Omental fat pad (tissue), 4 donors: ENCODE measurements around the gene CALML5. TPM values are rescaled to one million over a fixed set of nuclear protein-coding genes. Genes with fewer than 3 reads are reported as not detected.

ENCODE experiments used
- ATAC-seq: fragments of 150-250 bp; one replicate; pipeline ENCODE4 v1.9.1; 2016; ENCODE audit warnings: mild to moderate bottlenecking, moderate library complexity; ENCODE audit not compliant: low FRiP score
- DNase-seq: peaks from one replicate; pipeline ENCODE4 v3.0.0-alpha.2; 2019; ENCODE audit warnings: low spot score
- CTCF ChIP-seq, 3 donors: fragments of 450-650 bp; IDR thresholded peaks; one replicate each; pipeline ENCODE4 v1.5.1; 2016 to 2017; ENCODE audit warnings: antibody characterized with exemption in 3 of 3, mild to moderate bottlenecking in 3 of 3, moderate library complexity in 2 of 3
- total RNA-seq, 4 donors: library from RNA; depleted of rRNA; stranded (reverse); fragments of >200 nt; gene quantifications; one replicate each; pipeline ENCODE4 v1.1.0, GENCODE V29; 2016

Gene CALML5
- total RNA-seq, 4 donors from 2014 or later = not detected

DNA sequence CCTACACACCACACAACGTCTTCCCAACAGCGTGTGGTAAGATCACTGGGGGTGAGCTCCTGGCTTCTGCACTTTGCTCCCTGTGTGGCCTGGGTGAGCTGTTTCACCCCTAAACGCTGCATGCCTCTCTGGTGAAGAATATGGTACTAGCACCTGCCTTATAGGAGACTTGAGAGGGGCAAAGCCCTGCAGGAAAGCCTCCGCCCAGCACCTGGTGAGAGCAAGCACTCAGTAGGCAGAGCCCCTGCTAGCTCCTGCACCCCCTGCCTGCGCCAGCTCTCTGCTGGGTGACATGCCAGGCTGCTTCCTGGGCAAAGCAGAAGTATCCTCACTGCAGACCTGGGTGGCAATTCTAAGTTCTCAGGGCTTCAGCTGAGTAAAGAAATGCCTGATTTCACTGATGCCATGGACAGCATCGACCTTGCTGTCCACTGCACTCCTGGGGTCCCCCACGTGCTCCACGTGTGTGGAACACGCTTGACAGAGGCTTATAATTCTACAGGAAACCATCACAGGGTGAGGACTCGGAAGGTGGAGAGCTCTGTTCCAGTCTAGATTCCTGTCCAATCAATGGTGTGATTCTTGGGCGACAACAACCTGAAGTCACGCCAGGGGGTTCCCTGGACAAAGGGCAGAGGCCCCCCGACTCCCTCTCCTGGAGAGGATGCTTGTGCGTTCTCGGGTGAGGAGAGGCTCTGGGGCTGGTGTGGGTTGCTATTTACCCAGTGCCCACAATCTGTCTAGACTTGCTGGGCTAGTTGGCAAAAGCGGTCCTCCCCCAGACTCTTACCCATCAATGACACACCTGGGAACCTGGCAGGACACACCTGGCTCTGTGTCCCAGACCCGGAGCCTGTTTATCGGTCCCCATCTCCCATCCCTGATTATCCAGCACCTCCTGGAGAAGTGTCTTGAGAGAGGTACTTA, 5.0 kb upstream of the CALML5 start:
- ATAC-seq (no peak), DNase-seq (no peak)
- no peak for TF ChIP-seq CTCF (IDR thresholded peaks at IDR 0.05)

GRCh38 chr10:5503477-5503835, 4.1 kb upstream of the CALML5 start:
- TF ChIP-seq CTCF (IDR thresholded peaks at IDR 0.05) = no peak
- DNase-seq (no peak), ATAC-seq (no peak)

DNA sequence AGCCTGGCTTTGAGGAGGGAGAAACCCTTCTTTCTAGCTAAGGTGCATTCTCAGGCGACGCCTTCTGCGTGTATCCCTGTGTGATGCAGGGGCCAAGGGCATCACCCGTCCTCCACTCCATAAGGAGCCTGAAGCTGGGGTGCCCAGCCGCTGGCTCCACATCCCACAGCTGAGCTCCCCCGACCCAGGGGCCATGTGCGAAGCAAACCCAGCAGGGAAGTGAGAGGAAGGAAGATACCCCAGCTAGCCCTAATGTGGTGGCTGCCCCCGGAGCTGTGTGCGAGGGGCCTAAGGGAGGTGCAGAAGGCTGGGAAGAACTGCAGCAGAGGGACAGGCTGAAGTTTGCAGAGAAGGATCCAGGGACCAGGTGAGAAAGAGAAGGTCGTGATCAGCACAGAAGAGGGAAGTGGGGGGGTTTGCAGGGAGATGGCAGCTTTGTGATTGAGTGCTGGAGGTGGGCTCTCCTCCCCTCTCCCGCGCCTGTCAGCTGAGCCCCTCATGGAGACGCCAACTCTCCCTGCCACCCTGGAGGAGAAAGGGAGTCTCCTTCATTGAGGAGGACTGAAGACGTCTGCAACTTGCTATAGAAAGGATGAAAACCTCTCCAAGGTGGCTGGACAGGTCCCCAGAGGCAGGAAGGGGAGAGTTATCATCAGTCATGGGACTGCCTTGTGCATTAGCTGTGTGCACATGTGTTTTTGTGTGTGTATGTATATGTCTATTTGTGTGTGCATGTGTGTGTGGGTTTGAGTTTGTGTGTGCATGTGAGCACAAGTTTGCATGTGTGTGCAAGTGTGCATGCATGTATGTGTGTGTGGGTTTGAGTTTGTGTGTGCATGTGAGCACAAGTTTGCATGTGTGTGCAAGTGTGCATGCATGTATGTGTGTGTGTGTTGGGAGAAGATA, 3.5 kb upstream of the CALML5 start:
- DNase-seq = no peak
- no peak for TF ChIP-seq CTCF (IDR thresholded peaks at IDR 0.05)
- ATAC-seq = no peak

GRCh38 chr10:5502061-5502521, 2.7 kb upstream of the CALML5 start:
- no peak for DNase-seq
- TF ChIP-seq CTCF (IDR thresholded peaks at IDR 0.05) = no peak
- no peak for ATAC-seq

- TF ChIP-seq CTCF (IDR thresholded peaks at IDR 0.05) = no peak
- no peak for ATAC-seq
- DNase-seq = no peak
Observed at GRCh38 chr10:5500910-5501309, 1.5 kb upstream of the CALML5 start.

DNA sequence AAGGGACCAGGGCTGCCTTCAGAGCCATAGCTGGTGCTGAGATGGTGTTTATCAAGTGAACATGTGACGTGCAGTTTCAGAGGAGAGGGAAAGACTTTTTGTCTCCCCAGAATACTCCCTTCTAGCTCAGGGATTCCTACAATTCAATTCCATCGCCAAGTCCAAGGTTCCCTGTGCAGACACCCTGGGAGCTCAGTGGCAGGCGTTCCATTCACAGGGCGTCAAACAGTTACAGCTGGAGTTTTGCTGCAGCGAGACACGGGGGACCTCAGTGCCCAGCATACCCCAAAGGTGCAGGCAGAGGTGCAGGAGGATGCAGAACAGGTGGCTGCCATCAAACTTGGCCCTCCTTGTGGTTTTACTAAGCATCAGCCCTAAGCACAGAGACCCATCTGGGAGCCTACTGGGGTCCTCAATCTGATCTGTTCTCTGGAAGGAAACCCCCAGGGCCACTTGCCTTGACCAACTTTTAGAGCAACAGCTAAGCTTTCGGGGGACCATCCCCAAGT, 846 bp upstream of the CALML5 start:
- DNase-seq (no peak), ATAC-seq (no peak)
- TF ChIP-seq CTCF (IDR thresholded peaks at IDR 0.05) = no peak
